GM12891 (cell line): ENCODE results near the gene TLNRD1.

Experiments used
- POLR2A ChIP-seq: IDR thresholded peaks from 2 replicates; pipeline ENCODE4 v1.6.1; 2011; ENCODE audit warnings: low read depth, low read length, control low read depth
- POLR2AphosphoS5 ChIP-seq: IDR thresholded peaks from 2 replicates; pipeline ENCODE4 v1.6.1; 2011; ENCODE audit warnings: low read depth, low read length, control low read depth
- POU2F2 ChIP-seq: IDR thresholded peaks from 2 replicates; pipeline ENCODE4 v1.6.1; 2011; ENCODE audit warnings: low read depth, mild to moderate bottlenecking, control low read depth, low read length, moderate library complexity
- SPI1 ChIP-seq: IDR thresholded peaks from 2 replicates; pipeline ENCODE4 v1.6.1; 2011; ENCODE audit warnings: low read depth, low read length, control low read depth
- TAF1 ChIP-seq: IDR thresholded peaks from 2 replicates; pipeline ENCODE4 v1.6.1; 2011; ENCODE audit warnings: low read depth, low read length, control low read depth

DNA sequence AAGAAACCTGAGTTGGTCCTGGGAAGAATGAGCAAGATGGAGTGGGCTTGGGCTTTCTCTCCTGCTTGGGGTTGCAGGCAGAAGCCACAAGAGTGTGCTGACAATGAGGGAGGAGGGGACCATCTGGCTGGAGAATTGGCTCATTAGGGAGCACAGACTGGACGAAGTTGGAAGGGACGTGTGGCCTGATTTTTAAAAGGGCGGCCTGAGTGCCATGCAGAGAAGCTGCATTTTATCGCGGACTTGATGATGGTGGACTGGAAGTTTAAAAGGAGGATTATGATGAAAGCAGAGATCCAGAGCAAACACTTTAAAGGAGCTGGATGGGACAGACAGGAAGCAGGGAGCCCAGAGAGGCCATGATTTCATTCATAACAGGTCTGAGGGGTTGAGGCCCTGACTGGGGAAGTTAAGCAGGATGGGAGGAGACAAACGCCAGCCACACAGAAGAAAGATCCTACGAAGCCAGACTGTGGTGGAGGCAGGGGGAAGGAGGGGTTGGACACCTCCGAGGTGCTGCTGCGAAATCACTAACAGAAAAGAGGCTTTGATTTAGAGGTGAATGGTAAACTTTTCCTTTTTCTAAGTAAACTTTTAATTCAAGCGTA is 23.6 kb downstream of the TLNRD1 start:
- TF ChIP-seq POLR2A (no peak), TAF1 (no peak), POLR2AphosphoS5 (no peak), SPI1 (no peak), POU2F2 (no peak)
